SU-DHL-6 (cell line): ENCODE measurements around the gene TMEM164.

Experiments used
- H2AFZ ChIP-seq: fragments of 200-600 bp; sonication (generic); 2 replicates; pipeline ENCODE4 v1.6.1; 2014; ENCODE audit warnings: low read depth, mild to moderate bottlenecking, moderate library complexity, mixed read lengths, antibody characterized with exemption, low read length; ENCODE audit not compliant: severe bottlenecking
- H3F3A ChIP-seq: fragments of 200-600 bp; shearing (Covaris generic); 2 replicates; pipeline ENCODE4 v1.6.0; 2016; ENCODE audit warnings: antibody characterized with exemption, mild to moderate bottlenecking; ENCODE audit not compliant: insufficient read depth
- H3K27ac ChIP-seq: fragments of 200-600 bp; sonication (generic); 2 replicates; pipeline ENCODE4 v1.5.1; 2016; ENCODE audit warnings: low read depth, mild to moderate bottlenecking, low read length, moderate library complexity, mixed read lengths
- H3K27me3 ChIP-seq: fragments of 200-600 bp; sonication (generic), shearing (Covaris generic); 2 replicates; pipeline ENCODE4 v1.6.0; 2014; ENCODE audit warnings: mild to moderate bottlenecking, low read length
- H3K36me3 ChIP-seq: fragments of 200-600 bp; sonication (generic); 2 replicates; pipeline ENCODE4 v1.6.1; 2014; ENCODE audit warnings: mild to moderate bottlenecking, low read length, mixed read lengths
- H3K4me2 ChIP-seq: fragments of 300-600, 200-600 bp; shearing (Covaris generic), sonication (generic); 2 replicates; pipeline ENCODE4 v1.6.0; 2014; ENCODE audit warnings: low read length, low read depth, mild to moderate bottlenecking; ENCODE audit not compliant: poor library complexity, severe bottlenecking
- H3K4me3 ChIP-seq: fragments of 200-600 bp; sonication (generic); 2 replicates; pipeline ENCODE4 v1.5.1; 2014; ENCODE audit warnings: antibody characterized with exemption, low read length, mild to moderate bottlenecking, mixed read lengths; ENCODE audit not compliant: insufficient read depth, poor library complexity, severe bottlenecking
- H3K79me2 ChIP-seq: fragments of 200-600 bp; sonication (generic); 2 replicates; pipeline ENCODE4 v1.6.1; 2014; ENCODE audit warnings: mild to moderate bottlenecking, low read length, moderate library complexity; ENCODE audit not compliant: insufficient read depth
- H3K9ac ChIP-seq: fragments of 200-600 bp; sonication (generic); 2 replicates; pipeline ENCODE4 v1.7.0; 2014; ENCODE audit warnings: mild to moderate bottlenecking, low read length
- H3K9me2 ChIP-seq: fragments of 200-600 bp; sonication (generic); replicated peaks from 2 replicates; pipeline ENCODE4 v1.6.1; 2014; ENCODE audit warnings: low read length; ENCODE audit not compliant: insufficient read depth
- H3K9me3 ChIP-seq: fragments of 200-600 bp; sonication (generic); 2 replicates; pipeline ENCODE4 v1.6.1; 2014; ENCODE audit warnings: low read length, mixed read lengths; ENCODE audit not compliant: insufficient read depth
- H4K20me1 ChIP-seq: fragments of 200-600 bp; sonication (generic); 2 replicates; pipeline ENCODE4 v1.6.1; 2014; ENCODE audit warnings: low read depth, mild to moderate bottlenecking, antibody characterized with exemption, low read length, moderate library complexity, mixed read lengths
- EZH2phosphoT487 ChIP-seq: fragments of 200-600 bp; sonication (generic), shearing (Covaris generic); conservative IDR thresholded peaks from 2 replicates; pipeline ENCODE4 v1.6.1; 2018; ENCODE audit warnings: mild to moderate bottlenecking, antibody characterized with exemption, low read length, moderate library complexity, mixed read lengths
- TF ChIP-seq, protein P1 (sequence below): fragments of 200-600 bp; sonication (generic); IDR thresholded peaks from one replicate; pipeline ENCODE4 v1.5.1; 2017; ENCODE audit warnings: antibody characterized with exemption, mild to moderate bottlenecking, low read length, moderate library complexity; ENCODE audit not compliant: insufficient read depth, poor library complexity, severe bottlenecking

Gene TMEM164

DNA sequence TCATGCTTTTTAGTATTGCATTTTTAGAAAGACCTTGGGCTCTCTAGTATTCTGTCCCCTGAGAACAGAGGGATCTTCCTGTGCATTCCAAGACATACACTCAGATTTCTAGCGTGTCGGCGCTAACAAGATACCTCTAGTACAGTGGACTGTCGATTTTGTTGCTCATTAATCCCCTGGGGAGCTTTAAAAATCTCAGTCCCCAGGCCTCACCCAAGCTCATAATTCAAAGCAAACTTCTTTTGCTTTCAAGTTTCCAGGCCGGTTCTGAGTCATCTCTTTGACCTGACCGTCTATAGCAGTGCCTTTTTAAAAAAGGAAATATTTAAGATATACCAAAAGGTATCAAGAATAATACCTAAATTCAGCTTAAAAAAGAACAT, 178.0 kb downstream of the TMEM164 start:
- H3K4me2 ChIP-seq, result no peak overlapping the region

DNA sequence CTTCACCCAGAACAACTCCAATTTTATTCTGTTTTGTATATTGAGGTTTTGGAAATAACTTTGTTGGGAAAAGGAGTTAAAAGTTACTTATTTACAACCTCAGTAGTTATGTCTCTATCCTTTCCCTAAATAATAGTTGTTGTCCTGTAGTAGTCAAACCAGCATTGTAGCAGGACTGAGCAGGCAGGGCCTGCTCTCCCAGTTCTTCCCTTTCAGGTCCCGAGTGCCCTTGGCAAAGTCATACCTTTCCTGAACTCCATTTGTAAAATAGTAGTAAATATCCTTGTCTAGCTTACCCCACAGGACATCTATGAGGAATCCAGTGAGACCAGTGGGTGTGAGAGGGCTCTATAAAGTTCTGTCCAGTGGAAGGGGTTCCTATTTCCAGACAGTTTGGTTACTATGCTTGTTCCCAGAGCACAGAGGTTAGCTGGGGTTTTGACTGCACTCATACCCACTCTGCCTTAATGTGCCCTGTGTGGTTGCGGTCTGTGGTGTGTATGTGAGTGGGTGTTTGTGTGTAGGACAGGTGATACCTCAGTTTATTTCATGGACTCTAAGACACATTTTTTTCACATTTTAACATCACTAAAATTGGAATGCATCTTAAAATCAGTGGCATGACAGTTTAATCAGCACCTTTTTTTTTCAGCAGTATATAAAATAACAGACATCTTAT, 178.7 kb downstream of the TMEM164 start:
- Histone ChIP-seq H3K79me2 (no peaks in the 10 kb centered on the region), H3K27me3 (no peaks in the 10 kb centered on the region), H4K20me1 (no peaks in the 10 kb centered on the region), H3K9ac (no peak overlapping the region), H3K4me2 (no peak overlapping the region), H3K27ac (no peak overlapping the region), H3F3A (no peaks in the 10 kb centered on the region), H2AFZ (no peak overlapping the region), H3K9me3 (no peaks in the 10 kb centered on the region), H3K4me3 (no peak overlapping the region), H3K36me3 (no peaks in the 10 kb centered on the region), H3K9me2 (no peaks in the 10 kb centered on the region)
- no peak for TF ChIP-seq EZH2phosphoT487
- TF ChIP-seq, protein P1, sequence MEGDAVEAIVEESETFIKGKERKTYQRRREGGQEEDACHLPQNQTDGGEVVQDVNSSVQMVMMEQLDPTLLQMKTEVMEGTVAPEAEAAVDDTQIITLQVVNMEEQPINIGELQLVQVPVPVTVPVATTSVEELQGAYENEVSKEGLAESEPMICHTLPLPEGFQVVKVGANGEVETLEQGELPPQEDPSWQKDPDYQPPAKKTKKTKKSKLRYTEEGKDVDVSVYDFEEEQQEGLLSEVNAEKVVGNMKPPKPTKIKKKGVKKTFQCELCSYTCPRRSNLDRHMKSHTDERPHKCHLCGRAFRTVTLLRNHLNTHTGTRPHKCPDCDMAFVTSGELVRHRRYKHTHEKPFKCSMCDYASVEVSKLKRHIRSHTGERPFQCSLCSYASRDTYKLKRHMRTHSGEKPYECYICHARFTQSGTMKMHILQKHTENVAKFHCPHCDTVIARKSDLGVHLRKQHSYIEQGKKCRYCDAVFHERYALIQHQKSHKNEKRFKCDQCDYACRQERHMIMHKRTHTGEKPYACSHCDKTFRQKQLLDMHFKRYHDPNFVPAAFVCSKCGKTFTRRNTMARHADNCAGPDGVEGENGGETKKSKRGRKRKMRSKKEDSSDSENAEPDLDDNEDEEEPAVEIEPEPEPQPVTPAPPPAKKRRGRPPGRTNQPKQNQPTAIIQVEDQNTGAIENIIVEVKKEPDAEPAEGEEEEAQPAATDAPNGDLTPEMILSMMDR, result no peak

More for the DNA sequence above, 178.0 kb downstream of the TMEM164 start:
- TF ChIP-seq EZH2phosphoT487, result no peak
- TF ChIP-seq, protein P1, result no peak
- Histone ChIP-seq H3K4me3 (no peak overlapping the region), H3K27ac (no peak overlapping the region), H3K9me3 (no peaks in the 10 kb centered on the region), H3F3A (no peaks in the 10 kb centered on the region), H3K9me2 (no peaks in the 10 kb centered on the region), H2AFZ (no peak overlapping the region), H3K9ac (no peak overlapping the region), H3K79me2 (no peaks in the 10 kb centered on the region), H3K27me3 (no peaks in the 10 kb centered on the region), H3K36me3 (no peaks in the 10 kb centered on the region), H4K20me1 (no peaks in the 10 kb centered on the region)

DNA sequence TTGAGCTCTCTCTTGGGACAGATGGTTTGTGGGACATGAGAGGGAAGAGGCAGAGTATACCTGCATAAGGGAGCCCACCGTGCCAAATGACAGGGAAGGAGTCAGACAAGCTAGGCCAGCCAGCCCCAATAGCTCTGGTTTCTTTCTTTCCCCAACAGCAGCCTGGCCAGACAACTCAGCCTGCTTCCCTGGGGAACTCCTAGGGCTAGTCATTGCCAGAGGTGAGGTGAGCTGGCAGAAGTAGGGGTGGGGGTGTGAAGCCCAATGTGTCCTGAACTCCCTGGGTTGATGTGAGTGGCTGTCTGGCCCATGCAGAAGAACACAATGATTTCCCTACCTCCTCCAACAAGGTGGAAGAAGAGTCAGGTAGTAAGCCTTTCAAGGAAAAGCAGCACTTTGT, 179.4 kb downstream of the TMEM164 start:
- H3K9ac ChIP-seq, result no peak overlapping the region
- H3K79me2 ChIP-seq, result no peaks in the 10 kb centered on the region
- H3F3A ChIP-seq, result no peaks in the 10 kb centered on the region
- no peak overlapping the region for H3K27ac ChIP-seq
- H3K4me3 ChIP-seq, result no peak overlapping the region
- H3K36me3 ChIP-seq, result no peaks in the 10 kb centered on the region
- H3K27me3 ChIP-seq, result no peaks in the 10 kb centered on the region
- no peaks in the 10 kb centered on the region for H4K20me1 ChIP-seq
- H3K9me2 ChIP-seq, result no peaks in the 10 kb centered on the region
- no peak overlapping the region for H3K4me2 ChIP-seq
- H2AFZ ChIP-seq, result no peak overlapping the region
- TF ChIP-seq EZH2phosphoT487, result no peak
- TF ChIP-seq, protein P1, result no peak
- H3K9me3 ChIP-seq, result no peaks in the 10 kb centered on the region
